GM21528 (cell line): ENCODE measurements around the gene SORL1.
"Not testable (repeated sequence)": the region's sequence is repeated elsewhere in the genome, so short reads cannot be mapped to it uniquely, and the experiment has no call there.

Source experiments
- ATAC-seq: cut with Tn5 transposase; IDR thresholded peaks from one replicate; pipeline ENCODE4 v1.9.1; 2021; ENCODE audit warnings: mild to moderate bottlenecking, moderate library complexity; ENCODE audit not compliant: unreplicated experiment, low FRiP score

The SORL1 gene

DNA sequence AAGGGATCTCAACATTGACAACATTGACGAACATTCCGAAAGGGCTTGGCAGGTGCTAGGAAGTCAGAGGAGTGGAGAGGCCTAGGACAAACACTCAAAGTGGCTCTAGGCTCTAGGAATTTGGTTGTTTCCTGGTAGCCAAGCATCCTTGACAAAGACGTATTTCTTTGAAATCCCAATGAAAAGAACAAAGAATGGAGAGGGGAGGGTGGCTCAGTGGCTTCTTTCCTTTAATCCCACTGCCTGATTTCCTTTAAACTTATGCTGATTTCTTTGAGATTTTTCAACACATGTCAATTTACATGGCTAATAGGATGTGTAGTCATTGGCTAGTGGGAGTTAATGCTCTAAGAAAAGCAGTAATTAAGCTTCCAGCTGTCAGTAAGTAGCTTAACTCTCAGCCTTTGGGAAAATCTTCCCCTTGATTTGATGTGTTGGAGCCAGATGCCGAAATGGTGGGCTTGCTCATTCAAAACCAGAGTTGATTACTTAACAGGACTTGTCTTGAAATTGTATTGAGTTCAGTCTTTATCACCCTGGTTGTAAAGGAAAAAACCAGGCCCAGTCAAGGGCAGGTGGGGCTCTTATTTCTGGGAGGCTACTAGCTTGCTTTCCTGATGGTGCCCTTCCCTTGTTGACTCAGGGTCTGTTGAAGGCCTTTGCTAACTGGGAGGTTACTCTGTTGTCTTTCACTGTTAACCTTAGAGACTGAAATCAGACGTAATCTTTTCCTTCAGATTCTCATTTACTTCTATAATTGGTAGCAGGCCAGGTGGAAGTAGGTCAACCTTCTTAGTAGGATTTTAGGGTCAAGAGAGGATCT, 45.3 kb downstream of the SORL1 start:
- ATAC-seq = no peak

DNA sequence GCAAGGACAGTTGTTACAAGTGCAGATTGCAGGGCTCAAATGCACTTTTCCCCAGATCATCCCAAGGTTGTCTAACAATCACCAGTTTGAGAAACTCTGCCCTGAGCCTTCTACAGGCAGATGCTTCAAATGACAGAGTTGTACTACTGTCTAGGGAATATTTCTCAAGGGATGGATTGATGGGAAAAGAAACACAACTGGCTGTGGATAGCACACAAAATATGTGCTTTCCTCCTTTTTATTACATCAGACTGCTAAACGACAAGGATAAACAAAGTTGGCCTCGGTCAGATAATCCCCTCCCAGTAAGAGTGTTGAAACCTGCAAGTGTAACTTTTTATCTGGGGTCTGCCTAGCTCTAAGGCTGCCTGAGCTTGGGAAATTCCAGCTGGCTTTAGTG, 47.3 kb downstream of the SORL1 start:
- no peak for ATAC-seq

DNA sequence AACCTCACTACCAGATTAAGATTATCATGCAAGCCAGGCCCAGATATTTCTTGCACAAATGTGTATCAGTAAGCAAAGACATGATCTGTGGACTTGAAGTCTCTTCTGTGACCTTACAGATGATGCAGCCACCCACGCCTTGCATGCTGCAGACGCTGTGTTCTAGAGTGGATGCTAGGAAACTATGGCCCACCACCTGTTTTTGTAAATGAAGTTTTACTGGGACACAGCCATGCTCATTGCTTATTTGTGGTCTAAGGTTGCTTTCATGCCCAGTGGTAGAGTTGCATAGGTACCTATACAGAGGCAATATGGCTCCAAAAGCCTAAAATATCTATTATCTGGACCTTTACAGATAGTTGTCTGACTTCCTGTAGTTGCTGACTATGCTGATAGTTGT, 48.2 kb downstream of the SORL1 start:
- no peak for ATAC-seq

DNA sequence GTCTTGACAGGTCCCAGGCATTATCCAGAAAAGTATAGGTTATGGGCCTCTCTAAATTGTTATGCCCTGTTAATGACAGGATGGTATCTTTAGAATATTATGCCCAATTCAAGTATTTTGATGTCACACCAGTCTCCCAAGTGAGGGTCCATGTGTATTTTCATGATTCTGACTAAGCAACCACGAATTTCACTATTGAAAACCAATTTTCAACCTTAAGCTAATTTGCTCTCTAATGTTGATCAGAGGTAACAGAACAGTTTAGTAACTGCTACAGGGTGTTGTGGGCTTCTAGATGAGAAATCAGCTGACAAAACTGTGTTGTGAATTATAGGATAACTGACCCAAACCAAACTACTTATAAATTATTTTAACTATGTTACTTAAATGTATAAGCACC, 48.6 kb downstream of the SORL1 start:
- no peak for ATAC-seq

DNA sequence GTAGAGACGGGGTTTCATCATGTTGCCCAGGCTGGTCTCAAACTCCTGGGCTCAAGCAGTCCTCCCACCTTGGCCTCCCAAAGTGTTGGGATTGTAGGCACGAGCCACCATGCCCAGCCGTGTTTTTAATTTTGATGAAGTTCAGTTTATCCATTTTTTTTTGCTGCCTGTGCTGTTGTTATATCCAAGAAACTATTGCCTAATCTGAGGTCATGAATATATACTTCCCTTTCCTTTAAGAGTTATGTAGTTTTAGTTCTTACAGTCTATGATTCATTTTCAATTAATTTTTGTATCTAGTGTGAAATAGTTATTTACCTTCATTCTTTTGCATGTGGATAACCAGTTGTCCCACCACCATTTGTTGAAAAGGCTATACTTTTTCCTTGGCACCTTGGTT, 50.9 kb downstream of the SORL1 start:
- ATAC-seq = no peak

DNA sequence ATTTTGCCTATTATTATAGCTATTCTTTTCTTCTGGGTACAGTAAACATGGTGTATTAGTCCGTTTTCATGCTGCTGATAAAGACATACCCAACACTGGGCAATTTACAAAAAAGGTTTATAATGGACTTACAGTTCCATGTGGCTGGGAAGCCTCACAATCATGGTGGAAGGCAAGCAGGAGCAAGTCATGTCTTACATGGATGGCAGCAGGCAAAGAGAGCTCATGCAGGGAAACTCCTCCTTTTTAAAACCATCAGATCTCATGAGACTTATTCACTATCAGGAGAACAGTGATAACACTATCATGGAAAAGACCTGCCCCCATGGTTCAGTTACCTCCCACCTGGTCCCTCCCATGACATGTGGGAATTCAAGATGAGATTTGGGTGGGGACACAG, 54.1 kb downstream of the SORL1 start:
- ATAC-seq = not testable (repeated sequence)

DNA sequence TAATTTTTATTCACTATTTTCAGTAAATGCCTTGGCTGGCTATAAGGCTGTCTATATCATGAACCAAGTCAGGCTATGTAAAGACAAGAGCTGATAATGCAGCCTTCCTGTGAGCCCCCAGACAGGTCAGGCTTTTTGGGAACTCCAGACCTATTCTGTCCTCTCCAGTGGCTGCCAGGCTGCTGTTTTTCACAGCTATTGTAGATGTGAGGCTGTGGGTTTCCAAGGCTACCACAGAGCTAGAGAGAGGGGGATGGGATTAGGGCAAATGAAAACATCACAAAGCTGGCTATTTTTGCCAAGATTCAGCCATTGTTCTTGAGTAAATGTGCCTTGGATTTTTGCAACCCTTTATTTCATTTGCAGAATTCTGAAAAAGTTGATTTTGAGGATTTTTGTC, 56.3 kb downstream of the SORL1 start:
- ATAC-seq = no peak

DNA sequence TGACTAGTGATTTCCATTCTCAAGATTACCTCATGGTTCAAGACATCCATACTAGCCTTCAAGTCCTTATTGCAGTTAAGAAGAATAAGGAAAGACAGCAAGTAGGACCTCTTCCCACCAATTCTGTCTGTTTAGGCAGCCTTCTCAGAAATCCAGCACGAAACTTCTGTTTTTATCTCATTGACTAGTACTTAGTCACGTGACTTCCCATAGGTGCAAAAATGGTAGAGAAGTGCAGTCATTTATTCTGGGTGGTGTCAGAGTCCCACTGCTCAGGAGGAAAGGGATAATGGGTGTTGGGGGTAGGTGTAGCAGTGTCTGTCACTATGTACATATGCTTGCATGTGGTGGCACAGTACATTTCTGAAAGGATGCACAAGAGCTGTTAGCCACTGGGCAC, 58.3 kb downstream of the SORL1 start:
- no peak for ATAC-seq

DNA sequence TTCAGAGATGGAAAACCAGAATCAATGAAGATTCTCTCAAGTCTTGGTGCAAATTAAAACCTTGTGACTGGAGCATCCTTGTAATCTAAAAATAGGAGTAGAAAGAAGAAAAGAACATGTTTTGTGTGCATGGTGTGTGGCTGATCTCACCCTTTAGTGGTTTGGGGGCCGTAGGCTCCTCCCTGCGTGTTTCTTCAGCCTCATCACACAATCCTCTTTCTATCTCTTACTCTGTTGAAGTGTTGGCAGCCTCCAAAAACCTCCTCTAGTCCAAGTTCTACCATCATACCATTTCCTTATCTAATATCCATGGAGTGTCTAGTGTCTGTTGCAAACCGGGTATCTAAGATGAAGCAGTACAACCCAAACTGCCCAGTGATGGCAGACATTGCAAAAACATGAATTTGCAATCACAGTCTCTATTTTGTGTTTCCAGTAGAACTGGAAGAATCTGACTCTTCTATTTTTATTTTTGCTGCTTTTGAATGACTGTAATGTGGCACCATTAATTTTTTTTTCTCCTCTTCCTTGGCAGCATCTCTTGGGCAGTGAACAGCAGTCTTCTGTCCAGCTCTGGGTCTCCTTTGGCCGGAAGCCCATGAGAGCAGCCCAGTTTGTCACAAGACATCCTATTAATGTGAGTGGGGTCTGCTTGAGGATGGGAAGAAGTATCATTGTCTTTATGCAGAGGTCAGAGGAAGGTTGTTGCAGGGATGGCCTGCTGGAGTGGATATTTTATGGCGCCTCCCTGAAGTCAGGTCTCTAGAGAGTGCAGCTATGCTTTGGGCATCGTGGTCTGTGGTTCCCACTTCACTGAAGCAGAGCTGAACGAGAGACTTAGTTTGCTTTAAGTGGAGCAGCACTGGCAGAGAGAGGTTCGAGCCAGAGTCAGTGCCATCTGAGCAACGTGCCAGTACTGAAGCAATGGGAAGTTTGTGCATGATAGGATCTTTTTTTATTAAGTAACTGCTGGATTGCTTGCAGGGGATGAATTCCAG, 60.7 kb downstream of the SORL1 start:
- no peak for ATAC-seq

DNA sequence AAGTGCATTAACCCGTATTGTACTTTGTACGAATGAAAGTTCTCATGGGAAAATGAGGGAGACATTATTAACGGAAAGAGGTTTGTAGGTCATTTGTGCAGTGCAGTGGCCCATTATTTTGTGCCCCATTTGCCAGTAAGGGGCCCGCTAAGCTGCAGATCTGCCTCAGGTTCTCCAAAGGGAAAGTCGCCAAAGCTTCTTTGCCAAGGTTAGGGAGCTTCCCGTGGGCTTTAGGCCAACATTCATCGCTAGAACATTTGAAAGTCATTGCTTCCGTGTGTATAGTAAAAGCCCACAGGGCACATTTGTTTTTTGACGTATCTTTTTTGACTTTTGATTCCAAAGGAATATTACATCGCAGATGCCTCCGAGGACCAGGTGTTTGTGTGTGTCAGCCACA, 61.7 kb downstream of the SORL1 start:
- no peak for ATAC-seq

DNA sequence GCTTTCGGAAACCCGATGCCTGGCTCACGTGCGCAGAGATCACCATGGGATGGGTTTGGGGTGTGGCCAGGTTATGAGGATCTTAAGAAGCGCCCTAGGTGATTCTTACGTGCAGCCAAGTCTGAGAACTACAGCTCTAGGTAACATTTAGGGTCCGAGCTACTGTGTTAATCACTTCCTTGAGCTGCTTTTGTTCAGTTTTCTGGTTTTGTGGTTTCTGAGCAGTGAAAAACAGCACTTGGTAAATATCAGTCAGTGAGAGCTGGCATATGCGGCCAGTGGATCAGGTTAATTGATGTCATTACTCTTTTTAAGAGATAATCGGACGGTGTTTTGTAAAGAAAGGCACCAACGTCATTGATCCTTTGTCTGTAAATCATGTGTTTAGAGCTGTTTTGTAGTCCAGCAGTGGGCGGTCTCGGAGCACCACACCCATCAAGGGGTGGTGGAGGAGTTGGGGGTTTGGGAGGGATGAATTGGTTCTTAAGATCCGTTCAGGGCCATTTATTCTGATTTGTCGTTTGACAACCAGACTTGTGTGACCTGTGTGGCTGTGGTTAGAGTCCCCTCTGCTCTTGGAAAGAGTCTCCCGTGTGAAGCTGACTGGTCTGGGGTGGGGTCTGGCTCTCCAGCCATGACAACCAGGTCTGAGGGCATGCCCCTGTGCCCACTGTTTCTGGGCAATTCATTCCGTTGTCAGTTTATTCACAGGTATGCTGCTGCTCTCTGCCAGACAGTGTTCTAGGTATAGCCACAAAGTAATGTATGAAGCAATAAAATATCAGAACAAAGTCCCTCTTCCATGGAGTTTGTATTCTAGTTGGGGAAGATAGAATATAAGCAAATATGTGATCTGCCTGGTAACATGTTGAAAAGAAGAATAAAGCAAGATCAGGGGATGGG, 62.6 kb downstream of the SORL1 start:
- ATAC-seq = no peak

DNA sequence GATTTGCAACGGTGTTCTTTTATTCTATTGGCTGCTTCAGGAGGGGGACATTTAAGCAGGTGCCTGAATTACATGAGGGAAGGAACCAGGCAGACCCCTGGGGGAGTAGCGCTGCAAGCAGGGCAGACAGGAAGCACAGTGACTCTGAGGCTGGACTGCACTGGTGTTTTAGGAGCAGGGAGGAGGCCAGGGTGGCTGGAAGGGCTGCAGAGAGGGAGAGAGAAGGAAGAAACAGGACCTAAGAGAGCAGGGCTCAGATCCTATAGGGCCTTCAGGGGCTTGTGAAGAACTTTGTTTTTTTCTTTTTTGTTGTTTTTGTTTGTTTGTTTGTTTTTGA, 63.2 kb downstream of the SORL1 start:
- no peak for ATAC-seq

DNA sequence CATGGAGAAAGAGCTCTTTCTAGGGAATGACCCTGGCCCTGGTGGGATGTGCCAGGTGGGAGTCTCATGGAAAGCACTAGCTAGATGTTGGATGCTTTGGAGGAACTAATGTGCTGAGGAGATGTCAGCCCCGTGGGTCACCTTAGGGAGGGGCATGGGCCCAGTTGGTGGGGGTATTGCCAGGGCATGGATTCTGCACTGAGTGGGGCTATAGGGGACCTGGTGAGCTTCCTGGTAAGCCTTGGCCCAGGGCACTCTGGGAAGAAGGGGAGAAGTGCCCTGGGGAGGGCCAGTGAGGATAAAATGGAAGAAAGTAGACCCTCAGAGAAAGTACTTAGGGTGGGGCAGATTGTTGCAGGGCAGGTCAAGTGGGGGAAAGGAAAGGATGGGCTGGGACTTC, 65.9 kb downstream of the SORL1 start:
- no peak for ATAC-seq

DNA sequence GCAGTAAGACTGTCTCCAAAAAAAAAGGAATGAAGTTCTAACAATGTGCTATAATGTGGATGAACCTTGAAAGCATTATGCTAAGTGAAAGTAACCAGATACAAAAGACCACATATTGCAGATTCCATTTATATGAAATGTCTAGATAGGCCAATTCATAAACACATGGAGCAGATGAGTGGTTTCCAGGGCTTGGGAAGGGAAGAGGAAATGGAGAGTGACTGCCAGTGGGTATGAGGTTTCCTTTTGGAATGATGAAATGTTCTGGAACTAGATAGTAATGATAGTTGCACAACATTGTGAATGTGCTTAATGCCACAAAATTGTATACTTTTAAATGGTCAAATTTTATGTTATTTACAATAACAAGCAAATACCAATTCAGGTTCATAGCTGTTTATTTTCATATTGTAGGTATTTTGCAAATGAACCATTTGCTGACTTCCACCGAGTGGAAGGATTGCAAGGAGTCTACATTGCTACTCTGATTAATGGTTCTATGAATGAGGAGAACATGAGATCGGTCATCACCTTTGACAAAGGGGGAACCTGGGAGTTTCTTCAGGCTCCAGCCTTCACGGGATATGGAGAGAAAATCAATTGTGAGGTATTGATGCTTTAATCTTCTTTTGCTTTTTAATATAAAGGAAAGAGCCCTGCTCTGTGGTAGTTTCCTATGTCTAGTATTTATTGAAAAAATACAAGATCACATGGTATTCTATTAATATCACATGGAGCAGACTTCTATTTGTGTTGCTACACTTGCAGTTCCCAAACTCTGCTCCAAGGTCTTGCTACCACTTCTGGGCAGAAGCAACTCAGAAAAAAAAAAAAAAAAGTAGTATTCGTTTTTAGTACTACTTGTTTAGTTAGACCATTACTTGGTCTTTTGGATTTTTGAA, 68.4 kb downstream of the SORL1 start:
- ATAC-seq = no peak

DNA sequence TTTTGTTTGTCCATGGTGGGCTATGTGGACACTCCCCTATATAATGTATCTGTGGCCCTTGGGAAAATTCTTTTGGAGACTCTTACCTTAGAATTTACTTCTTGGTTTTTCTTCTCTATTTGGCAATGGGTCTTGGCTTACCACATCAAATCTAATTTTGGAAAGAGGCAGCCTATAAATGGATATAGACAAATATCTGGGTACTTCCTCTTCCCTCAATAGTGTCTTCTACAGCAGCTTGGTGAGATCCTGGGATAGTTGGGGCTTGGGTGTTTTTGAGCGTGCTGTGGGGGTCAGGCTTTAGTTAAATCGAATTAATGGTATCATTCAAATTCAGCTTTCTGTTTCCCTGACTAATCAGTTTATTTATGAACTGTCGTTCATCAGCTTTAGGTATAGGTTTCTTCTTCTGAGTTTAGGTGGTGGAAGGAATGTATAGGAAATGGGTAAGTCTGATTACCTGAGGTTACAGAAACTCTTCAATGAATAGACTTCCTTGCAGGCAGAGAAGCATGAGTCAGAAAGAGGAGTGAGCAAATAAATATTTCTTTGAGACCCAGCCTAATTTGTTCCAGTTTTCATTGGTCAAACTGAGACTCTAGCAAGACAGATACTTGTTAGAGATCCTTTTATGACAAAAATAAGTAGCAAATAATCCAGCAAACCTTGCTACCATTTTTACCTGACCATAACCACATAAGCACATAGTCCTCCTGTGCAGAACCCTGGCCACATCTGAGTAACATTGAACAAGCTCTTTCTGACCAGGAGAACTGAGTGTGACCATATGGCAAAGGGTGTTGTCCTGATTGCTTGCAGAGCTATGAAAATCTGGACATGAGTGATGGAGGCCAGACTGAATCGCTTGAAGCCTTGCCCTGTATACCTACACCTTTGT, 69.3 kb downstream of the SORL1 start:
- no peak for ATAC-seq

DNA sequence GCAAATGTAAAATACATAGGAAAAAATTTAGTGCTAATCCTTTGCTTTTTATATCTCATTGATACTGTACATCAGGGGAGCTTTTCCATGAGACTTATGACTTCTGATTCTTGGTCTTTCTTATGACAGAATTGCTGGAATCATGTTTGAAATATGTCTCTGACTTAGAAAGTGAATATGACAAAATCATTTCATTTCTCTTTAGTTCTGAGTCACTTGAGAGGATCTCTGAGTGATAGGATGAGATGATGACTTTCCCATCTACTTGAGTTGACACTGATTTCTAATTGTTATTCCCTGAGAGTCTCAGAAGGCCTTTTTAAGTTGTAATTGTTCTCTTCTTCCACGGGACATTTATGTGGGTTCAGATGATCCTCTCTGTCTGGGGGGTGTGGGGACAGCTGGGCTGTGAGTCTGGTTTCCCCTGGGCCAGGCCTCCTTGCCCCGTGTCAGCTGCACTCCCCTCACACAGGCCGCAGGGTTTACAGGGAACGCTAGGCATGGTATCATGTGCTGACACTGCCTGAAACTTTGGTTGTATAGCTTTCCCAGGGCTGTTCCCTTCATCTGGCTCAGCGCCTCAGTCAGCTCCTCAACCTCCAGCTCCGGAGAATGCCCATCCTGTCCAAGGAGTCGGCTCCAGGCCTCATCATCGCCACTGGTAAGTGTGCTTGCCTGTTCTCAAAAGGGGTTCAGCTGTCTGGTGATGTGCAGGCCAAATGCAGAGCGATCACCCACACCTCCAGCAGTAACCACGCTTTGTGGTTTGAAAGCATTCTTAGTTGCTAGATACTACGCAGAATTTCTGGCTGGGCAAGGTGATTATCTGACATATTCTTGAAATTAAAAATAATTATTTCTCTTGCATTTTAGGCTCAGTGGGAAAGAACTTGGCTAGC, 70.2 kb downstream of the SORL1 start:
- no peak for ATAC-seq

DNA sequence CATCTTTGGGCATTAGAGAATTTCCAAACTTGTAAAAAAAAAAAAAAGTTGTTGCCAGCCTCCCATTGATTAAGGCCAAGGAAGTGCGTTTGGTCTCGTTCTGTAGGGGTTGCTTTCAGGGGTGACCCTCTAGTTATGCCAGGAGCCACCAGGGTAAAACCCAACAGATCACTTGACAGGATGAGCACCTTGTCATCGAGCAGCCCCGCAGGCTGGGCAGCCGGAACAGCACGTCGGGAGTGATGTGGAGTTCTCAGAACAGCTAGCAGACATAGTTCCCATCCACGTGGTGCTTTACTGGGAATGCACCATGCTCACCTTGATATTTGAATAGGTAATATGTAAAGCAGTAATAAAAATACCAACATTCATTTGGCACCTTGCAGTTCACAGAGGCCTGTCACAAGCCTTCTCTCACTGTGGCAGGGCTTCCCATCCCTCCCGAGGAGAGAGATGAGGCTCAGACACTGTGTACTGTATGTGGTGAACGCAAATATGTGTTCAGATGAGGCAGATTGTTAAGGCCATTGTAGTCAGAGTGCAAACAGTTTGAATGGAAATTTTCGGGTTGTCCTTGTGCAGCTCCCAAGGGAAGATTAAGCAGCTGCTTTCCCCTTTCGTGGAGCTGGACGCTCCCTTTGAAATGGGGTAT, 71.6 kb downstream of the SORL1 start:
- ATAC-seq = no peak
